A673 (cell line): ENCODE measurements around the gene MTHFR. TPM values are rescaled to one million over a fixed set of nuclear protein-coding genes. Genes with fewer than 3 reads are reported as not detected.

ENCODE experiments used
- BruUV-seq: library from RNA; stranded (reverse); fragments of 400-500 nt; replicated peaks from 2 replicates; lab custom pipeline; 2021; lab: Mats Ljungman, UMichigan
- CTCF ChIA-PET: fragments of 300-600 bp; sonication (Branson Sonifier 250); formaldehyde crosslinking; loops from one replicate; lab custom pipeline; 2022; ENCODE audit warnings: antibody characterized with exemption; lab: Charles Lee
- POLR2A ChIA-PET: fragments of 300-600 bp; sonication (Branson Sonifier 250); formaldehyde crosslinking; loops from one replicate; lab custom pipeline; 2022; ENCODE audit warnings: antibody characterized with exemption; ENCODE audit not compliant: low non-redundant PET; lab: Charles Lee
- DNase-seq: peaks from one replicate; pipeline ENCODE4 v3.0.0-alpha.2; 2015; ENCODE audit warnings: low spot score
- H3K27ac ChIP-seq: fragments of 200-600 bp; sonication (generic); 2 replicates; pipeline ENCODE4 v1.5.1; 2016; ENCODE audit warnings: mixed run types, low read depth, mild to moderate bottlenecking, mixed read lengths, antibody characterized with exemption, low read length; ENCODE audit not compliant: poor library complexity, severe bottlenecking
- H3K27me3 ChIP-seq: fragments of 200-600 bp; sonication (generic); replicated peaks from 2 replicates; pipeline ENCODE4 v1.6.1; 2017; ENCODE audit warnings: mixed run types, low read depth, mild to moderate bottlenecking, mixed read lengths, antibody characterized with exemption, low read length; ENCODE audit not compliant: insufficient read depth, poor library complexity
- H3K36me3 ChIP-seq: fragments of 200-600 bp; sonication (generic); 2 replicates; pipeline ENCODE4 v1.6.1; 2016; ENCODE audit warnings: mixed run types, mild to moderate bottlenecking, mixed read lengths, antibody characterized with exemption, low read length; ENCODE audit not compliant: insufficient read depth, poor library complexity, severe bottlenecking
- H3K4me1 ChIP-seq: fragments of 200-600 bp; sonication (generic); 2 replicates; pipeline ENCODE4 v1.6.1; 2017; ENCODE audit warnings: mixed run types, mild to moderate bottlenecking, mixed read lengths, antibody characterized with exemption, low read length; ENCODE audit not compliant: insufficient read depth, poor library complexity, severe bottlenecking
- H3K4me3 ChIP-seq: fragments of 200-600 bp; sonication (generic); 2 replicates; pipeline ENCODE4 v1.5.1; 2016; ENCODE audit warnings: low read depth, mixed run types, mild to moderate bottlenecking, mixed read lengths, low read length; ENCODE audit not compliant: poor library complexity, severe bottlenecking
- H3K9me3 ChIP-seq: fragments of 200-600 bp; sonication (generic); 2 replicates; pipeline ENCODE4 v1.6.1; 2016; ENCODE audit warnings: mixed run types, low read depth, mild to moderate bottlenecking, mixed read lengths, antibody characterized with exemption, low read length; ENCODE audit not compliant: poor library complexity, severe bottlenecking
- CTCF ChIP-seq: fragments of 300-800, 200-600 bp; sonication (generic); conservative IDR thresholded peaks from 2 replicates; pipeline ENCODE4 v1.5.1; 2017; ENCODE audit warnings: low read depth, mild to moderate bottlenecking, antibody characterized with exemption, low read length, moderate library complexity, mixed read lengths
- EZH2 ChIP-seq: fragments of 200-600 bp; sonication (generic); IDR thresholded peaks from 2 replicates; pipeline ENCODE4 v1.6.1; 2017; ENCODE audit warnings: borderline replicate concordance, low read depth, mild to moderate bottlenecking, mixed read lengths, antibody characterized with exemption, low read length; ENCODE audit not compliant: poor library complexity, severe bottlenecking
- intact Hi-C: fragments of 100-400 bp; cut with micrococcal nuclease; formaldehyde crosslinking; loops from one replicate; pipeline ENCODE4 v1.10.0; 2022; ENCODE audit not compliant: unreplicated experiment
- total RNA-seq: library from RNA; stranded (reverse); gene quantifications from 2 replicates; pipeline ENCODE4 v1.2.3, GENCODE V29; 2021

MTHFR gene
- total RNA-seq, 1 experiment from 2014 or later, result 23.3 TPM

- Histone ChIP-seq H3K4me3 (no peak overlapping the region), H3K9me3 (no peaks in the 10 kb centered on the region), H3K27me3 (no peaks in the 10 kb centered on the region), H3K27ac (no peak overlapping the region), H3K36me3 (peaks cover 22% of the 10 kb centered on the region), H3K4me1 (no peaks in the 10 kb centered on the region)
- ChIA-PET CTCF (no interaction called here), POLR2A (no interaction called here)
- intact Hi-C loops, result no loop called here
- no TSS peak for BruUV-seq
- TF ChIP-seq EZH2 (no peak), CTCF (no peak)
- DNase-seq, result no peak
These were observed 14.7 kb downstream of the MTHFR start for GRCh38 chr1:11790880-11791715.

- DNase-seq, result no peak
- BruUV-seq, result no TSS peak
- H3K27ac ChIP-seq, result no peak overlapping the region
- H3K9me3 ChIP-seq, result no peaks in the 10 kb centered on the region
- ChIA-PET POLR2A (no interaction called here), CTCF (no interaction called here)
- no peak overlapping the region for H3K4me3 ChIP-seq
- no peaks in the 10 kb centered on the region for H3K27me3 ChIP-seq
- no peaks in the 10 kb centered on the region for H3K4me1 ChIP-seq
- intact Hi-C loops, result no loop called here
- TF ChIP-seq CTCF, result no peak
- no peak for TF ChIP-seq EZH2
- H3K36me3 ChIP-seq, result peaks cover 14% of the 10 kb centered on the region
These were observed 15.5 kb downstream of the MTHFR start for GRCh38 chr1:11790101-11790879.

GRCh38 chr1:11789126-11790067, 16.4 kb downstream of the MTHFR start:
- TF ChIP-seq EZH2, result no peak
- no peak for TF ChIP-seq CTCF
- BruUV-seq, result no TSS peak
- no peaks in the 10 kb centered on the region for H3K4me1 ChIP-seq
- POLR2A ChIA-PET, result no interaction called here
- H3K27me3 ChIP-seq, result no peaks in the 10 kb centered on the region
- CTCF ChIA-PET, result no interaction called here
- no peak overlapping the region for H3K4me3 ChIP-seq
- DNase-seq, result no peak
- no peak overlapping the region for H3K27ac ChIP-seq
- no peaks in the 10 kb centered on the region for H3K9me3 ChIP-seq
- H3K36me3 ChIP-seq, result peaks cover 5% of the 10 kb centered on the region
- intact Hi-C loops, result no loop called here
